Aorta (tissue), 5 donors: ENCODE measurements around the gene EXOSC3. TPM values are rescaled to one million over a fixed set of nuclear protein-coding genes. Genes with fewer than 3 reads are reported as not detected.

Source experiments
- ATAC-seq: fragments of 200-7000 bp; cut with Tn5 transposase; one replicate; pipeline ENCODE4 v1.9.1; 2022; ENCODE audit warnings: moderate library complexity; ENCODE audit not compliant: low FRiP score
- DNase-seq, 2 donors: peaks; one replicate each; pipeline ENCODE4 v3.0.0-alpha.2; 2020
- H3K27ac ChIP-seq, 2 donors: one replicate each; pipeline ENCODE4 v1.5.1; 2013; ENCODE audit warnings: low read length in 2 of 2, mild to moderate bottlenecking in 2 of 2, moderate library complexity in 2 of 2, control low read depth in 1 of 2, inconsistent platforms in 1 of 2, low read depth in 1 of 2
- H3K27me3 ChIP-seq, 2 donors: one replicate each; pipeline ENCODE4 v1.6.1; 2013; ENCODE audit warnings: control low read depth in 1 of 2, low read length in 1 of 2, mild to moderate bottlenecking in 1 of 2, moderate library complexity in 1 of 2; ENCODE audit not compliant: insufficient read depth in 2 of 2, control insufficient read depth in 1 of 2
- H3K36me3 ChIP-seq, 2 donors: one replicate each; pipeline ENCODE4 v1.6.1; 2013; ENCODE audit warnings: control low read depth in 1 of 2, low read length in 1 of 2, mild to moderate bottlenecking in 1 of 2; ENCODE audit not compliant: insufficient read depth in 2 of 2, control insufficient read depth in 1 of 2
- H3K4me1 ChIP-seq, 2 donors: one replicate each; pipeline ENCODE4 v1.6.1; 2013; ENCODE audit warnings: low read length in 2 of 2, control low read depth in 1 of 2, mild to moderate bottlenecking in 1 of 2, moderate library complexity in 1 of 2; ENCODE audit not compliant: insufficient read depth in 2 of 2, control insufficient read depth in 1 of 2
- H3K4me3 ChIP-seq, 2 donors: one replicate each; pipeline ENCODE4 v1.5.1; 2013; ENCODE audit warnings: low read length in 2 of 2, control low read depth in 1 of 2, mild to moderate bottlenecking in 1 of 2
- H3K9me3 ChIP-seq: one replicate; pipeline ENCODE4 v1.6.1; 2013; ENCODE audit warnings: mild to moderate bottlenecking, low read length; ENCODE audit not compliant: control insufficient read depth
- WGBS, 2 donors: extraction: QIAGEN DNeasy Blood & Tissue Kit; methylation state at CpG; one replicate each; pipeline ENCODE4 v1.1.7; 2013; 5-methylcytosine and 5-hydroxymethylcytosine counted together
- intact Hi-C, 2 donors: fragments of 100-400 bp; cut with DNase I; formaldehyde crosslinking; loops; one replicate each; pipeline versions ENCODE4 v1.14.2 to v1.15.0; 2022
- polyA plus RNA-seq, 2 donors: library from polyadenylated mRNA; stranded (reverse); fragments of 200-250 nt; gene quantifications; one replicate each; pipeline ENCODE4 v1.2.3, GENCODE V29; 2013
- total RNA-seq, 2 donors: library from RNA; stranded (reverse); fragmentation: NEBNext Ultra II Directional; extraction: Animal tissue kit (Norgen Biotek cat#: 25700); gene quantifications; one replicate each; pipeline ENCODE4 v1.2.1, GENCODE V29; 2021
- donor health status: healthy with polysubstance abuse.
- donor health status: Bipolar disorder and iron deficiency.
- donor health status: DM: no; HTN: no; CAD: no.
- donor health status: DM: no; HTN: no; CAD: no.
- donor health status: DM: yes; HTN: yes; CAD: no.

EXOSC3 gene
- total and polyA plus RNA-seq, 4 donors: 17.9 to 30.2 (median 24.0) TPM

- intact Hi-C loops: loop anchor here in 1 of 2 donors (5.0 kb wide), 1 partner anchor 613 kb away; no protein-coding TSS in a partner anchor
- Histone ChIP-seq H3K27me3 (no peaks in the 10 kb centered on the region), H3K9me3 (no peaks in the 10 kb centered on the region), H3K36me3 (no peaks in the 10 kb centered on the region), H3K4me1 (no peaks in the 10 kb centered on the region), H3K4me3 (no peak overlapping the region), H3K27ac (no peak overlapping the region)
- WGBS, 2 donors: 73 to 75% methylated on average over 5 of the region's 5 CpGs
- DNase-seq (no peak), ATAC-seq (no peak)
Observed at GRCh38 chr9:37749129-37749528, 35.7 kb downstream of the EXOSC3 start.

- no peak overlapping the region for H3K27ac ChIP-seq
- ATAC-seq (peak; percentile 71), DNase-seq (peak in 1 of 2 donors; percentile 65)
- H3K27me3 ChIP-seq: no peaks in the 10 kb centered on the region
- intact Hi-C loops: loop anchor here in 1 of 2 donors (5.0 kb wide), 1 partner anchor 615 kb away; no protein-coding TSS in a partner anchor
- H3K4me3 ChIP-seq: no peak overlapping the region
- no peaks in the 10 kb centered on the region for H3K4me1 ChIP-seq
- no peaks in the 10 kb centered on the region for H3K9me3 ChIP-seq
- WGBS, 2 donors: 28 to 33% methylated on average over 3 of the region's 3 CpGs
- H3K36me3 ChIP-seq: no peaks in the 10 kb centered on the region
Observed at GRCh38 chr9:37747271-37747753, 37.6 kb downstream of the EXOSC3 start.

GRCh38 chr9:37746448-37747270, 38.2 kb downstream of the EXOSC3 start:
- H3K9me3 ChIP-seq: no peaks in the 10 kb centered on the region
- H3K27ac ChIP-seq: no peak overlapping the region
- H3K4me3 ChIP-seq: no peak overlapping the region
- H3K36me3 ChIP-seq: no peaks in the 10 kb centered on the region
- WGBS, 2 donors: 82 to 84% methylated on average over 24 of the region's 24 CpGs
- no peaks in the 10 kb centered on the region for H3K4me1 ChIP-seq
- no peak for DNase-seq
- intact Hi-C loops: loop anchor here in 1 of 2 donors (5.0 kb wide), 1 partner anchor 616 kb away; no protein-coding TSS in a partner anchor
- ATAC-seq: no peak
- no peaks in the 10 kb centered on the region for H3K27me3 ChIP-seq

GRCh38 chr9:37745970-37746369, 38.9 kb downstream of the EXOSC3 start:
- intact Hi-C loops: loop anchor here in 1 of 2 donors (5.0 kb wide), 1 partner anchor 616 kb away; no protein-coding TSS in a partner anchor
- peak; percentile 32 for ATAC-seq

GRCh38 chr9:37740631-37741328, 44.1 kb downstream of the EXOSC3 start:
- H3K4me3 ChIP-seq: no peak overlapping the region
- WGBS, 2 donors: 76 to 79% methylated on average over 15 of the region's 15 CpGs
- no peaks in the 10 kb centered on the region for H3K36me3 ChIP-seq
- no peaks in the 10 kb centered on the region for H3K9me3 ChIP-seq
- ATAC-seq: no peak
- H3K27me3 ChIP-seq: no peaks in the 10 kb centered on the region
- no peaks in the 10 kb centered on the region for H3K4me1 ChIP-seq
- intact Hi-C loops: no loop called here
- DNase-seq: no peak
- no peak overlapping the region for H3K27ac ChIP-seq

More at GRCh38 chr9:37745970-37746369, 38.9 kb downstream of the EXOSC3 start:
- Histone ChIP-seq H3K27ac (no peak overlapping the region), H3K4me1 (no peaks in the 10 kb centered on the region), H3K4me3 (no peak overlapping the region), H3K36me3 (no peaks in the 10 kb centered on the region), H3K9me3 (no peaks in the 10 kb centered on the region), H3K27me3 (no peaks in the 10 kb centered on the region)
- 79 to 86% methylated on average over 8 of the region's 8 CpGs for WGBS, 2 donors
- no peak for DNase-seq

- no peak overlapping the region for H3K27ac ChIP-seq
- 88 to 90% methylated on average over 16 of the region's 16 CpGs for WGBS, 2 donors
- H3K9me3 ChIP-seq: no peaks in the 10 kb centered on the region
- ATAC-seq (no peak), DNase-seq (no peak)
- intact Hi-C loops: no loop called here
- no peak overlapping the region for H3K4me3 ChIP-seq
- H3K4me1 ChIP-seq: no peaks in the 10 kb centered on the region
- no peaks in the 10 kb centered on the region for H3K36me3 ChIP-seq
- no peaks in the 10 kb centered on the region for H3K27me3 ChIP-seq
Observed at GRCh38 chr9:37740128-37740527, 44.7 kb downstream of the EXOSC3 start.

GRCh38 chr9:37739222-37739621, 45.6 kb downstream of the EXOSC3 start:
- H3K4me1 ChIP-seq: no peaks in the 10 kb centered on the region

GRCh38 chr9:37732952-37733351, 51.9 kb downstream of the EXOSC3 start:
- no peaks in the 10 kb centered on the region for H3K27me3 ChIP-seq
- no peak overlapping the region for H3K27ac ChIP-seq
- no peaks in the 10 kb centered on the region for H3K36me3 ChIP-seq
- DNase-seq: no peak
- no peak for ATAC-seq
- intact Hi-C loops: no loop called here
- no peaks in the 10 kb centered on the region for H3K4me1 ChIP-seq
- no peaks in the 10 kb centered on the region for H3K9me3 ChIP-seq
- 39% methylated on average over 2 of the region's 2 CpGs for WGBS, 2 donors
- no peak overlapping the region for H3K4me3 ChIP-seq

More at GRCh38 chr9:37739222-37739621, 45.6 kb downstream of the EXOSC3 start:
- no peak overlapping the region for H3K27ac ChIP-seq
- intact Hi-C loops: no loop called here
- H3K36me3 ChIP-seq: no peaks in the 10 kb centered on the region
- 85 to 87% methylated on average over 5 of the region's 5 CpGs for WGBS, 2 donors
- H3K9me3 ChIP-seq: no peaks in the 10 kb centered on the region
- DNase-seq (no peak), ATAC-seq (no peak)
- H3K4me3 ChIP-seq: no peak overlapping the region
- no peaks in the 10 kb centered on the region for H3K27me3 ChIP-seq
